SK-N-SH treated with all-trans-retinoic acid at 6 μM for 48 hours (cell line): ENCODE results near the gene SNX8.

Experiments
- ARNTL ChIP-seq: fragments of 450-650 bp; formaldehyde crosslinking; IDR thresholded peaks from 2 replicates; pipeline ENCODE4 v1.5.0; 2020; ENCODE audit warnings: low read depth, mild to moderate bottlenecking, moderate library complexity, borderline replicate concordance
- BACH2 ChIP-seq: fragments of 250-450 bp; sonication (Bioruptor Pico); IDR thresholded peaks from 2 replicates; pipeline ENCODE4 v1.9.0; 2021; ENCODE audit warnings: mild to moderate bottlenecking, borderline replicate concordance
- CSDC2 ChIP-seq: fragments of 250-450 bp; sonication (Bioruptor Pico); IDR thresholded peaks from 2 replicates; pipeline ENCODE4 v1.5.0; 2020; ENCODE audit warnings: mild to moderate bottlenecking, moderate library complexity
- CSRNP3 ChIP-seq: fragments of 250-450 bp; sonication (Bioruptor Pico); IDR thresholded peaks from 2 replicates; pipeline ENCODE4 v1.5.1; 2021; ENCODE audit warnings: mild to moderate bottlenecking, moderate library complexity
- PATZ1 ChIP-seq: fragments of 250-450 bp; sonication (Bioruptor Pico); IDR thresholded peaks from 2 replicates; pipeline ENCODE4 v1.8.0; 2020; ENCODE audit warnings: mild to moderate bottlenecking, moderate library complexity, borderline replicate concordance
- RARB ChIP-seq: fragments of 250-450 bp; sonication (Bioruptor Pico); IDR thresholded peaks from 2 replicates; pipeline ENCODE4 v1.8.0; 2021; ENCODE audit warnings: mild to moderate bottlenecking, moderate library complexity
- TOX ChIP-seq: fragments of 250-450 bp; sonication (Bioruptor Pico); IDR thresholded peaks from 2 replicates; pipeline ENCODE4 v1.8.0; 2021; ENCODE audit warnings: mild to moderate bottlenecking, moderate library complexity, borderline replicate concordance
- ZFP3 ChIP-seq: fragments of 250-450 bp; sonication (Bioruptor Pico); IDR thresholded peaks from 2 replicates; pipeline ENCODE4 v1.5.0; 2020; ENCODE audit warnings: mild to moderate bottlenecking, moderate library complexity
- ZNF565 ChIP-seq: fragments of 450-650 bp; formaldehyde crosslinking; conservative IDR thresholded peaks from 2 replicates; pipeline ENCODE4 v1.5.0; 2020; ENCODE audit warnings: low read depth, mild to moderate bottlenecking, moderate library complexity
- ZNF70 ChIP-seq: fragments of 450-650 bp; formaldehyde crosslinking; IDR thresholded peaks from 2 replicates; pipeline ENCODE4 v1.5.0; 2020; ENCODE audit warnings: mild to moderate bottlenecking, moderate library complexity
- TF ChIP-seq, protein P1 (sequence below): fragments of 250-450 bp; sonication (Bioruptor Pico); IDR thresholded peaks from 2 replicates; pipeline ENCODE4 v1.5.0; 2020; ENCODE audit warnings: mild to moderate bottlenecking, moderate library complexity

GRCh38 chr7:2353113-2353935 lies 39.1 kb upstream of the SNX8 start:
- TF ChIP-seq CSDC2 (CRISPR knock-in tag), result no peak
- no peak for TF ChIP-seq ARNTL (CRISPR knock-in tag)
- no peak for TF ChIP-seq TOX (CRISPR knock-in tag)
- no peak for TF ChIP-seq CSRNP3 (CRISPR knock-in tag)
- TF ChIP-seq BACH2 (CRISPR knock-in tag), result no peak
- TF ChIP-seq PATZ1 (CRISPR knock-in tag), result no peak
- TF ChIP-seq ZFP3 (CRISPR knock-in tag), result no peak
- TF ChIP-seq ZNF565 (CRISPR knock-in tag), result no peak
- no peak for TF ChIP-seq ZNF70 (CRISPR knock-in tag)
- TF ChIP-seq RARB (CRISPR knock-in tag), result no peak
- TF ChIP-seq, protein P1, sequence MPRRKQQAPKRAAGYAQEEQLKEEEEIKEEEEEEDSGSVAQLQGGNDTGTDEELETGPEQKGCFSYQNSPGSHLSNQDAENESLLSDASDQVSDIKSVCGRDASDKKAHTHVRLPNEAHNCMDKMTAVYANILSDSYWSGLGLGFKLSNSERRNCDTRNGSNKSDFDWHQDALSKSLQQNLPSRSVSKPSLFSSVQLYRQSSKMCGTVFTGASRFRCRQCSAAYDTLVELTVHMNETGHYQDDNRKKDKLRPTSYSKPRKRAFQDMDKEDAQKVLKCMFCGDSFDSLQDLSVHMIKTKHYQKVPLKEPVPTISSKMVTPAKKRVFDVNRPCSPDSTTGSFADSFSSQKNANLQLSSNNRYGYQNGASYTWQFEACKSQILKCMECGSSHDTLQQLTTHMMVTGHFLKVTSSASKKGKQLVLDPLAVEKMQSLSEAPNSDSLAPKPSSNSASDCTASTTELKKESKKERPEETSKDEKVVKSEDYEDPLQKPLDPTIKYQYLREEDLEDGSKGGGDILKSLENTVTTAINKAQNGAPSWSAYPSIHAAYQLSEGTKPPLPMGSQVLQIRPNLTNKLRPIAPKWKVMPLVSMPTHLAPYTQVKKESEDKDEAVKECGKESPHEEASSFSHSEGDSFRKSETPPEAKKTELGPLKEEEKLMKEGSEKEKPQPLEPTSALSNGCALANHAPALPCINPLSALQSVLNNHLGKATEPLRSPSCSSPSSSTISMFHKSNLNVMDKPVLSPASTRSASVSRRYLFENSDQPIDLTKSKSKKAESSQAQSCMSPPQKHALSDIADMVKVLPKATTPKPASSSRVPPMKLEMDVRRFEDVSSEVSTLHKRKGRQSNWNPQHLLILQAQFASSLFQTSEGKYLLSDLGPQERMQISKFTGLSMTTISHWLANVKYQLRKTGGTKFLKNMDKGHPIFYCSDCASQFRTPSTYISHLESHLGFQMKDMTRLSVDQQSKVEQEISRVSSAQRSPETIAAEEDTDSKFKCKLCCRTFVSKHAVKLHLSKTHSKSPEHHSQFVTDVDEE (CRISPR knock-in tag), result no peak
